Trophoblast cell (in vitro differentiated cells and primary cell): ENCODE measurements around the gene RAB27B.

ENCODE experiments used
- DNase-seq, 2 donors: peaks; one replicate each; pipeline ENCODE4 v3.0.0-alpha.2; 2016
- H2AFZ ChIP-seq: 2 replicates; pipeline ENCODE4 v1.6.1; 2013; ENCODE audit warnings: low read length, moderate library complexity, mild to moderate bottlenecking; ENCODE audit not compliant: insufficient read depth, poor library complexity
- H2AK5ac ChIP-seq: 2 replicates; pipeline ENCODE4 v1.6.1; 2013; ENCODE audit warnings: mild to moderate bottlenecking, low read length
- H2BK120ac ChIP-seq: 2 replicates; pipeline ENCODE4 v1.6.1; 2013; ENCODE audit warnings: low read length, mild to moderate bottlenecking, moderate library complexity; ENCODE audit not compliant: insufficient read depth, poor library complexity
- H2BK12ac ChIP-seq: 2 replicates; pipeline ENCODE4 v1.6.1; 2013; ENCODE audit warnings: mild to moderate bottlenecking, low read length, moderate library complexity
- H2BK5ac ChIP-seq: 2 replicates; pipeline ENCODE4 v1.6.1; 2013; ENCODE audit warnings: low read length, low read depth, moderate library complexity, mild to moderate bottlenecking; ENCODE audit not compliant: poor library complexity
- H3K14ac ChIP-seq: 2 replicates; pipeline ENCODE4 v1.6.1; 2013; ENCODE audit warnings: mild to moderate bottlenecking, low read length
- H3K18ac ChIP-seq: 2 replicates; pipeline ENCODE4 v1.6.1; 2013; ENCODE audit warnings: mild to moderate bottlenecking, low read length
- H3K23ac ChIP-seq: 2 replicates; pipeline ENCODE4 v1.6.1; 2013; ENCODE audit warnings: low read length
- H3K27ac ChIP-seq: 2 replicates; pipeline ENCODE4 v1.5.1; 2013; ENCODE audit warnings: low read depth, mild to moderate bottlenecking, inconsistent platforms, low read length, moderate library complexity
- H3K27me3 ChIP-seq: 2 replicates; pipeline ENCODE4 v1.6.1; 2013; ENCODE audit warnings: inconsistent platforms, mild to moderate bottlenecking, low read length, moderate library complexity; ENCODE audit not compliant: insufficient read depth
- H3K36me3 ChIP-seq, 2 experiments: 1 replicate in 1 of 2; 2 replicates in 1 of 2; pipeline ENCODE4 v1.6.1; 2013; ENCODE audit warnings: low read length in 2 of 2, mild to moderate bottlenecking in 2 of 2, moderate library complexity in 1 of 2; ENCODE audit not compliant: insufficient read depth in 2 of 2, control insufficient read depth in 1 of 2
- H3K4ac ChIP-seq: 2 replicates; pipeline ENCODE4 v1.6.1; 2013; ENCODE audit warnings: low read depth, mild to moderate bottlenecking, low read length, moderate library complexity
- H3K4me1 ChIP-seq, 2 experiments: 1 replicate in 1 of 2; 2 replicates in 1 of 2; pipeline ENCODE4 v1.6.1; 2013; ENCODE audit warnings: low read length in 2 of 2, mild to moderate bottlenecking in 2 of 2, moderate library complexity in 1 of 2; ENCODE audit not compliant: insufficient read depth in 2 of 2, control insufficient read depth in 1 of 2
- H3K4me2 ChIP-seq: 2 replicates; pipeline ENCODE4 v1.6.1; 2013; ENCODE audit warnings: inconsistent platforms, mild to moderate bottlenecking, low read length, moderate library complexity
- H3K4me3 ChIP-seq: 2 replicates; pipeline ENCODE4 v1.5.1; 2013; ENCODE audit warnings: mild to moderate bottlenecking, low read depth, low read length, inconsistent platforms
- H3K79me1 ChIP-seq: one replicate; pipeline ENCODE4 v1.6.1; 2013; ENCODE audit warnings: low read length
- H3K79me2 ChIP-seq: 2 replicates; pipeline ENCODE4 v1.6.1; 2013; ENCODE audit warnings: low read length, mild to moderate bottlenecking; ENCODE audit not compliant: control insufficient read depth, insufficient read depth, poor library complexity
- H3K9ac ChIP-seq: 2 replicates; pipeline ENCODE4 v1.6.1; 2013; ENCODE audit warnings: mild to moderate bottlenecking, low read length
- H3K9me3 ChIP-seq: 2 replicates; pipeline ENCODE4 v1.6.1; 2013; ENCODE audit warnings: low read depth, mild to moderate bottlenecking, control low read depth, inconsistent platforms, low read length; ENCODE audit not compliant: insufficient read depth
- H4K12ac ChIP-seq: 2 replicates; pipeline ENCODE4 v1.6.1; 2013; ENCODE audit warnings: low read depth, mild to moderate bottlenecking, low read length, moderate library complexity
- H4K8ac ChIP-seq: 2 replicates; pipeline ENCODE4 v1.6.1; 2013; ENCODE audit warnings: low read depth, mild to moderate bottlenecking, low read length, moderate library complexity
- H4K91ac ChIP-seq: one replicate; pipeline ENCODE4 v1.6.1; 2013; ENCODE audit warnings: low read depth, mild to moderate bottlenecking, low read length, moderate library complexity
- WGBS: extraction: QIAGEN DNeasy Blood & Tissue Kit; methylation state at CpG from one replicate; pipeline ENCODE4 v1.1.7; 2013; ENCODE audit warnings: missing lambda C conversion rate; ENCODE audit not compliant: insufficient read length, insufficient coverage; ENCODE audit errors: extremely low coverage; 5-methylcytosine and 5-hydroxymethylcytosine counted together

Gene RAB27B

GRCh38 chr18:54859667-54860421 lies 31.6 kb downstream of the RAB27B start:
- Histone ChIP-seq H2BK12ac (no peak overlapping the region), H2BK5ac (no peak overlapping the region), H3K36me3 (no peaks in the 10 kb centered on the region), H4K91ac (no peak overlapping the region), H3K4me3 (no peak overlapping the region), H2AK5ac (no peak overlapping the region), H3K27ac (no peak overlapping the region), H3K9ac (no peak overlapping the region), H3K4ac (no peak overlapping the region), H3K79me2 (no peaks in the 10 kb centered on the region), H3K79me1 (no peaks in the 10 kb centered on the region), H4K12ac (no peak overlapping the region), H3K27me3 (no peaks in the 10 kb centered on the region), H3K23ac (no peak overlapping the region), H3K14ac (no peak overlapping the region), H4K8ac (no peak overlapping the region), H3K9me3 (no peaks in the 10 kb centered on the region), H2AFZ (no peak overlapping the region), H2BK120ac (no peak overlapping the region), H3K4me1 (no peaks in the 10 kb centered on the region), H3K4me2 (no peak overlapping the region), H3K18ac (no peak overlapping the region)
- DNase-seq = no peak
- no CpG with 5 or more reads among the region's 9 CpGs for WGBS

- WGBS = no CpG with 5 or more reads among the region's 1 CpG
- Histone ChIP-seq H3K4ac (no peak overlapping the region), H3K18ac (no peak overlapping the region), H3K36me3 (no peaks in the 10 kb centered on the region), H2BK12ac (no peak overlapping the region), H4K12ac (no peak overlapping the region), H3K9ac (no peak overlapping the region), H4K8ac (no peak overlapping the region), H3K4me1 (no peaks in the 10 kb centered on the region), H3K9me3 (no peaks in the 10 kb centered on the region), H2BK5ac (no peak overlapping the region), H3K27me3 (no peaks in the 10 kb centered on the region), H3K4me2 (no peak overlapping the region), H3K14ac (no peak overlapping the region), H3K23ac (no peak overlapping the region), H2AFZ (no peak overlapping the region), H2BK120ac (no peak overlapping the region), H2AK5ac (no peak overlapping the region), H4K91ac (no peak overlapping the region), H3K4me3 (no peak overlapping the region), H3K79me2 (no peaks in the 10 kb centered on the region), H3K79me1 (no peaks in the 10 kb centered on the region), H3K27ac (no peak overlapping the region)
- DNase-seq = no peak
These were observed 32.7 kb downstream of the RAB27B start for GRCh38 chr18:54860941-54861340.

- no peak overlapping the region for H4K8ac ChIP-seq
- no peak overlapping the region for H2BK5ac ChIP-seq
- no peaks in the 10 kb centered on the region for H3K36me3 ChIP-seq
- no peak overlapping the region for H2BK120ac ChIP-seq
- H3K27ac ChIP-seq = no peak overlapping the region
- H3K4me2 ChIP-seq = no peak overlapping the region
- H3K27me3 ChIP-seq = no peaks in the 10 kb centered on the region
- no peak overlapping the region for H2BK12ac ChIP-seq
- no peaks in the 10 kb centered on the region for H3K79me1 ChIP-seq
- H3K23ac ChIP-seq = no peak overlapping the region
- no peak for DNase-seq
- H2AK5ac ChIP-seq = no peak overlapping the region
- H3K14ac ChIP-seq = no peak overlapping the region
- no peak overlapping the region for H4K12ac ChIP-seq
- no peak overlapping the region for H4K91ac ChIP-seq
- H3K4me1 ChIP-seq = no peaks in the 10 kb centered on the region
- H3K4me3 ChIP-seq = no peak overlapping the region
- no peaks in the 10 kb centered on the region for H3K79me2 ChIP-seq
- no peak overlapping the region for H3K9ac ChIP-seq
- no peak overlapping the region for H3K18ac ChIP-seq
- H2AFZ ChIP-seq = no peak overlapping the region
- no peak overlapping the region for H3K4ac ChIP-seq
- H3K9me3 ChIP-seq = no peaks in the 10 kb centered on the region
- no CpG with 5 or more reads among the region's 5 CpGs for WGBS
These were observed 38.9 kb downstream of the RAB27B start for GRCh38 chr18:54867131-54867530.

- Histone ChIP-seq H3K23ac (no peak overlapping the region), H2AK5ac (no peak overlapping the region), H4K91ac (no peak overlapping the region), H3K4me2 (no peak overlapping the region), H3K4me1 (no peaks in the 10 kb centered on the region), H3K9ac (no peak overlapping the region), H3K18ac (no peak overlapping the region), H3K9me3 (no peaks in the 10 kb centered on the region), H3K79me1 (no peaks in the 10 kb centered on the region), H3K27me3 (no peaks in the 10 kb centered on the region), H3K36me3 (no peaks in the 10 kb centered on the region), H3K79me2 (no peaks in the 10 kb centered on the region), H2AFZ (no peak overlapping the region), H3K4ac (no peak overlapping the region), H3K4me3 (no peak overlapping the region), H3K27ac (no peak overlapping the region), H3K14ac (no peak overlapping the region), H2BK120ac (no peak overlapping the region), H4K8ac (no peak overlapping the region), H4K12ac (no peak overlapping the region), H2BK5ac (no peak overlapping the region), H2BK12ac (no peak overlapping the region)
- no peak for DNase-seq
- no CpG with 5 or more reads among the region's 6 CpGs for WGBS
These were observed 43.0 kb downstream of the RAB27B start for GRCh38 chr18:54871231-54871630.
